Posterior cingulate gyrus (tissue), 11 donors: ENCODE data around the gene PLEK.
A peak's percentile ranks its signal among the peaks of the same experiment; 100 is the strongest.

Experiments used
- DNase-seq, 10 donors: peaks; one replicate each; pipeline versions ENCODE4 v3.0.0 to v3.0.0-alpha.2; 2020 to 2021; ENCODE audit warnings: mixed read lengths in 3 of 10
- intact Hi-C: fragments of 100-400 bp; cut with DNase I; formaldehyde crosslinking; loops from one replicate; pipeline ENCODE4 v1.15.1; 2023

The PLEK gene

GRCh38 chr2:68413466-68413865 lies 48.4 kb downstream of the PLEK start:
- no peak for DNase-seq

GRCh38 chr2:68414452-68414851 lies 49.4 kb downstream of the PLEK start:
- intact Hi-C loops, result no loop called here

More at GRCh38 chr2:68413466-68413865, 48.4 kb downstream of the PLEK start:
- intact Hi-C loops, result no loop called here

GRCh38 chr2:68414876-68415275 lies 49.8 kb downstream of the PLEK start:
- intact Hi-C loops, result no loop called here
- DNase-seq, result no peak

More at GRCh38 chr2:68414452-68414851, 49.4 kb downstream of the PLEK start:
- DNase-seq, result no peak

- no peak for DNase-seq
- intact Hi-C loops, result no loop called here
Measured at GRCh38 chr2:68415521-68415920, 50.4 kb downstream of the PLEK start.

GRCh38 chr2:68416081-68416675 lies 51.1 kb downstream of the PLEK start:
- no peak for DNase-seq
- intact Hi-C loops, result no loop called here

- intact Hi-C loops, result no loop called here
- no peak for DNase-seq
Measured at GRCh38 chr2:68417926-68418325, 52.8 kb downstream of the PLEK start.

GRCh38 chr2:68418419-68418818 lies 53.3 kb downstream of the PLEK start:
- peak in 1 of 10 donors; percentile 26 for DNase-seq
- intact Hi-C loops, result no loop called here

GRCh38 chr2:68418855-68419254 lies 53.8 kb downstream of the PLEK start:
- intact Hi-C loops, result no loop called here
- no peak for DNase-seq

- DNase-seq, result no peak
- intact Hi-C loops, result no loop called here
Measured at GRCh38 chr2:68420254-68420910, 55.3 kb downstream of the PLEK start.

GRCh38 chr2:68423966-68424650 lies 59.0 kb downstream of the PLEK start:
- no peak for DNase-seq
- intact Hi-C loops, result no loop called here

GRCh38 chr2:68425503-68425902 lies 60.4 kb downstream of the PLEK start:
- intact Hi-C loops, result no loop called here
- DNase-seq, result no peak

GRCh38 chr2:68426446-68426845 lies 61.4 kb downstream of the PLEK start:
- intact Hi-C loops, result no loop called here
- DNase-seq, result no peak

- intact Hi-C loops, result no loop called here
- no peak for DNase-seq
Measured at GRCh38 chr2:68426848-68427579, 61.9 kb downstream of the PLEK start.

- intact Hi-C loops, result no loop called here
- DNase-seq, result no peak
Measured at GRCh38 chr2:68428126-68428525, 63.0 kb downstream of the PLEK start.

GRCh38 chr2:68428746-68429145 lies 63.7 kb downstream of the PLEK start:
- intact Hi-C loops, result no loop called here
- DNase-seq, result no peak

GRCh38 chr2:68429311-68429826 lies 64.3 kb downstream of the PLEK start:
- DNase-seq, result no peak
- intact Hi-C loops, result no loop called here

GRCh38 chr2:68431316-68431972 lies 66.4 kb downstream of the PLEK start:
- intact Hi-C loops, result no loop called here
- no peak for DNase-seq

- intact Hi-C loops, result no loop called here
- DNase-seq, result no peak
Measured at GRCh38 chr2:68432696-68433658, 67.9 kb downstream of the PLEK start.

GRCh38 chr2:68434981-68435380 lies 69.9 kb downstream of the PLEK start:
- intact Hi-C loops, result no loop called here
- DNase-seq, result no peak
